ENCODE data around the gene RUNX1.

The RUNX1 gene

DNA sequence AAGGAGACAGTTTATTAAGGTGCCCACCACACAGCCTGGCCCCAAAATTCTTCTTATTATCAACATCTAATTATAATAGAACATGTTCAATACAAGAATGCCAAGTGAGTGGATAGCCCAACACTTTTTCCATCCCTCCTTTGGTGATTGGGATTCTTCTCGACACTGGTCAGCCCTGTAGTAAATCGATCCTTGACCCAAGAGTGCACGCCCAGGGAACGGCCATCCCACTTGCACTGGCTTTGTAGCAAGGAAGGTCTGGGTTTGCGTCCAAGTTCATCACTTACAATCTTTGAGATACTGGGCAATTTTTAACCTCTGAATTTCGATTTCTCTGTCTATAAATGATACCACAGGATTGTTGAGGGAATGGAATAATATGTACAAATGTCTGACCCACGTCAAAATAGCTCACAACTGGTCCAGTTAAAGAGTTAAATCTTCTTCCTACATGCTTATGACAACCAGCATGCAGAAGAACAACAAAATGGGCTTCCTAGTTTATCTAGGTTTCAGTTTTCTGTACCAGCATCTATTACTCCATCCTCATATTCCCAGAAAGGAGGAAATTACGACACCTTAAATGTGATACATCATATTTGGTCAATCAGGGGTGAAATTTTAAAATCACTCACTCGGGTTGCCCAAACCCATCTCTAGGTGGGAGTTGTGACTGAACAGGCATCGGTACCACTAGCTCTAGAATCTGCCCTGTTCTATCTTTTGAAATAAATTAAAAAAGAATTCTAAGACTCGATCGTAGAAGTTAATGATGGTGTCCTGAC, 218.5 kb downstream of the RUNX1 start:
- Histone ChIP-seq H3K4me2 (ENCODE audit: low read length) (no peak overlapping the region), H2AK5ac (ENCODE audit: low read length) (no peak overlapping the region), H3K56ac (ENCODE audit: low read length) (no peak overlapping the region), H2BK5ac (ENCODE audit: low read length) (no peak overlapping the region), H3K4ac (ENCODE audit: low read depth, low read length) (no peak overlapping the region), H4K8ac (ENCODE audit: low read depth, low read length) (no peak overlapping the region), H3K23ac (ENCODE audit: low read length) (no peak overlapping the region), H3K18ac (ENCODE audit: low read length) (no peak overlapping the region), H3K27me3 (ENCODE audit: insufficient read depth, low read length, poor library complexity) (no peaks in the 10 kb centered on the region), H3K36me3 (ENCODE audit: control insufficient read depth, insufficient read depth, low read length) (no peaks in the 10 kb centered on the region), H2BK15ac (replicated peaks; ENCODE audit: low read depth) (no peak overlapping the region), H3K27ac (ENCODE audit: low read depth, low read length) (no peak overlapping the region), H3K79me2 (ENCODE audit: control insufficient read depth, insufficient read depth, low read length) (no peaks in the 10 kb centered on the region), H4K5ac (ENCODE audit: low read length) (no peak overlapping the region), H3K79me1 (ENCODE audit: low read length) (no peaks in the 10 kb centered on the region), H3K4me3 (ENCODE audit: low read length) (no peak overlapping the region), H3K4me1 (ENCODE audit: control insufficient read depth, low read depth, low read length) (no peaks in the 10 kb centered on the region), H2BK120ac (ENCODE audit: low read depth, low read length) (no peak overlapping the region), H3K9ac (ENCODE audit: low read length) (no peak overlapping the region)
- WGBS (ENCODE audit: extremely low coverage, insufficient coverage, low lambda C conversion rate): no CpG with 5 or more reads among the region's 12 CpGs
- no peak for DNase-seq

DNA sequence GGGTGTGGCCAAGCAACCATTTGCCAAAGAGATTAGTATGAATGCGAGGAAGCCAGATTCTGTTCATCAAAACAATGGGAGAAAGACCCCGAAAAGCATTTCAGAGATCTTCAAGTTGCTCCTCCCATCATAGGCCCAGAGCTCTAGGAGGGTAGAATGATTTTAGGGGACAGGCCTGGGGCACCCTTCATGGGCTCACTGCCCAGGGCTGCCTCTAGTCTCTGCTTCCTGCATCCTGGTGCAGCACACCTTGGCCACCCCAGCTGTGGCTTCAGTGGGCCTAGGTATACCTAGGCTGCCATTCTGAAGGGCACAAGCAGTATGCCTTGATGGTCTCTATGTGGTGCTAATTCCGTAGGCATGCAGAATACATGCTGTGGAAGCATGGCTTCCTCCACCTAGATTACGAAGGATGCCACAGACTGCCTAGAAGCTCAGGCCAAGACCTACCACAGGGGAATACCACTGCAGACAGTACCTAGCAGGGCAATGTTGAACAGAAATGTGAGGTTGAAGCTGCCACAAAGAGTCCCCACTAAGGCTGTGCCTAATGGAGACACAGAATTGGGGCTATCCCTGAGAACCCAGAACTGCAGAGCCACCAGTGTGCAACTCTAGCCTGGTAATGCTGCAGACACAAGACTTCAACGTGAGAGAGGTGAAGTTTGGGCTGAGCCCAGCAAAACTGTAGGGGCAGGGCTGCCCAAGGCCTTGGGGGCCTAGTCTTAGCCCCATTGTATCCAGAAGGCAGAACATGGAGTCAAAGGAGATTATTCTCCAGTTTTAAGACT, 221.5 kb downstream of the RUNX1 start:
- H2BK5ac ChIP-seq (ENCODE audit: low read length): no peak overlapping the region
- no peak overlapping the region for H3K27ac ChIP-seq (ENCODE audit: low read depth, low read length)
- no peak overlapping the region for H3K4ac ChIP-seq (ENCODE audit: low read depth, low read length)
- no peak overlapping the region for H2BK15ac ChIP-seq (replicated peaks; ENCODE audit: low read depth)
- no peak overlapping the region for H3K56ac ChIP-seq (ENCODE audit: low read length)
- no peak overlapping the region for H4K5ac ChIP-seq (ENCODE audit: low read length)
- H3K27me3 ChIP-seq (ENCODE audit: insufficient read depth, low read length, poor library complexity): no peaks in the 10 kb centered on the region
- no peaks in the 10 kb centered on the region for H3K79me2 ChIP-seq (ENCODE audit: control insufficient read depth, insufficient read depth, low read length)
- WGBS (ENCODE audit: extremely low coverage, insufficient coverage, low lambda C conversion rate): no CpG with 5 or more reads among the region's 5 CpGs
- H3K23ac ChIP-seq (ENCODE audit: low read length): no peak overlapping the region
- H3K9ac ChIP-seq (ENCODE audit: low read length): no peak overlapping the region
- H3K79me1 ChIP-seq (ENCODE audit: low read length): no peaks in the 10 kb centered on the region
- H4K8ac ChIP-seq (ENCODE audit: low read depth, low read length): no peak overlapping the region
- no peak for DNase-seq
- H3K36me3 ChIP-seq (ENCODE audit: control insufficient read depth, insufficient read depth, low read length): no peaks in the 10 kb centered on the region
- no peak overlapping the region for H2AK5ac ChIP-seq (ENCODE audit: low read length)
- H3K4me3 ChIP-seq (ENCODE audit: low read length): no peak overlapping the region
- no peak overlapping the region for H3K4me2 ChIP-seq (ENCODE audit: low read length)
- no peak overlapping the region for H2BK120ac ChIP-seq (ENCODE audit: low read depth, low read length)
- H3K18ac ChIP-seq (ENCODE audit: low read length): no peak overlapping the region
- no peaks in the 10 kb centered on the region for H3K4me1 ChIP-seq (ENCODE audit: control insufficient read depth, low read depth, low read length)

DNA sequence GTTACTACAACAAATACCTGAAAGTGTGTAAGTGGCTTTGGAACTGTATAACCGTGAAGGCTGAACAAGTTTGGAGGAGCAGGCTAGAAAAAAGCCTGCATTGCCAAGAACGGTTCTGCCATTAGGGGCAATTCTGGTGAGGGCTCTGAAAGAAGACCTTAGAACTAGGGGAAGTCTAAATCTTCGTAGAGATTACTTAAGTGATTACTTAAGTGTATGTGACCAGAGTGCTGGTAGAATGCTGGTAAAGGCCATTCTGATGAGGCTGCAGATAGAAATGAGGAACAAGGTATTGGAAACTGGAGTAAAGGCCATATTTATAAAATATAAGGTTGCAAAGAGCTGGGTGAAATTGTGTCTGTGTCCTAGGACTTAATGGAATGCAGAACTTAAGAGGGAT, 222.3 kb downstream of the RUNX1 start:
- Histone ChIP-seq H3K79me1 (ENCODE audit: low read length) (no peaks in the 10 kb centered on the region), H3K4me3 (ENCODE audit: low read length) (no peak overlapping the region), H2BK15ac (replicated peaks; ENCODE audit: low read depth) (no peak overlapping the region), H3K56ac (ENCODE audit: low read length) (no peak overlapping the region), H3K18ac (ENCODE audit: low read length) (no peak overlapping the region), H3K4me2 (ENCODE audit: low read length) (no peak overlapping the region), H4K8ac (ENCODE audit: low read depth, low read length) (no peak overlapping the region), H2BK5ac (ENCODE audit: low read length) (no peak overlapping the region), H4K5ac (ENCODE audit: low read length) (no peak overlapping the region), H3K27ac (ENCODE audit: low read depth, low read length) (no peak overlapping the region), H2AK5ac (ENCODE audit: low read length) (no peak overlapping the region), H2BK120ac (ENCODE audit: low read depth, low read length) (no peak overlapping the region), H3K36me3 (ENCODE audit: control insufficient read depth, insufficient read depth, low read length) (no peaks in the 10 kb centered on the region), H3K79me2 (ENCODE audit: control insufficient read depth, insufficient read depth, low read length) (no peaks in the 10 kb centered on the region), H3K23ac (ENCODE audit: low read length) (no peak overlapping the region), H3K4ac (ENCODE audit: low read depth, low read length) (no peak overlapping the region), H3K9ac (ENCODE audit: low read length) (no peak overlapping the region), H3K4me1 (ENCODE audit: control insufficient read depth, low read depth, low read length) (no peaks in the 10 kb centered on the region), H3K27me3 (ENCODE audit: insufficient read depth, low read length, poor library complexity) (no peaks in the 10 kb centered on the region)
- no peak for DNase-seq
- WGBS (ENCODE audit: extremely low coverage, insufficient coverage, low lambda C conversion rate): no CpG with 5 or more reads among the region's 3 CpGs

DNA sequence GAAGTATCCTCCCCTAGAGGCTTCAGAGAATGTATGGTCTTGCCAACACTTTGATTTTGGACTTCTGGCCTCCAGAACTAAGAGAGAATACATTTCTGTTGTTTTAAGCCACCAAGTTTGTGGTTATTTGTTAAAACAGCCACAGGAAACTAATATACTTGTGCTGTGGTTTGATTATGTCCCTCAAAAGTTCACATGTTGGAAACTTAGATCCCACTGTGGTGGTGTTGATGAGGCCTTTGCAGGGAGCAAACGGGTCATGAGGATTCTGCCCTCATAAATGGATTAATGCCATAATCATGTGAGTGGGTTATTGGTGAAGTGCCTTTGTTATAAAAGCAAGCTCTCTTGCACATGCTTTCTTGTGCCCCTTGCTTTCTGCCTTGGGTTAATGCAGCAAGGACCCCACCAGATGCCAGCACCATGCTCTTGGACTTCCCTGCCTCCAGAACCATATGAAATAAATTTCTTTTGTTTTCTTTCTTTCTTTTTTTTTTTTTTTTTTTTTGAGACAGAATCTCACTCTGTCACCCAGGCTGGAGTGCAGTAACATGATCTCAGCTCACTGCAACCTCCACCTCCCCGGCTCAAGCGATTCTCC, 223.1 kb downstream of the RUNX1 start:
- H3K56ac ChIP-seq (ENCODE audit: low read length): no peak overlapping the region
- no CpG with 5 or more reads among the region's 3 CpGs for WGBS (ENCODE audit: extremely low coverage, insufficient coverage, low lambda C conversion rate)
- no peak overlapping the region for H3K18ac ChIP-seq (ENCODE audit: low read length)
- H2AK5ac ChIP-seq (ENCODE audit: low read length): no peak overlapping the region
- no peak overlapping the region for H3K4me3 ChIP-seq (ENCODE audit: low read length)
- no peaks in the 10 kb centered on the region for H3K79me2 ChIP-seq (ENCODE audit: control insufficient read depth, insufficient read depth, low read length)
- no peak overlapping the region for H3K9ac ChIP-seq (ENCODE audit: low read length)
- H3K4me2 ChIP-seq (ENCODE audit: low read length): no peak overlapping the region
- no peak overlapping the region for H3K23ac ChIP-seq (ENCODE audit: low read length)
- H3K27me3 ChIP-seq (ENCODE audit: insufficient read depth, low read length, poor library complexity): no peaks in the 10 kb centered on the region
- no peak overlapping the region for H2BK5ac ChIP-seq (ENCODE audit: low read length)
- H2BK120ac ChIP-seq (ENCODE audit: low read depth, low read length): no peak overlapping the region
- DNase-seq: no peak
- H4K5ac ChIP-seq (ENCODE audit: low read length): no peak overlapping the region
- H3K27ac ChIP-seq (ENCODE audit: low read depth, low read length): no peak overlapping the region
- no peak overlapping the region for H2BK15ac ChIP-seq (replicated peaks; ENCODE audit: low read depth)
- no peaks in the 10 kb centered on the region for H3K79me1 ChIP-seq (ENCODE audit: low read length)
- H4K8ac ChIP-seq (ENCODE audit: low read depth, low read length): no peak overlapping the region
- H3K4me1 ChIP-seq (ENCODE audit: control insufficient read depth, low read depth, low read length): no peaks in the 10 kb centered on the region
- H3K4ac ChIP-seq (ENCODE audit: low read depth, low read length): no peak overlapping the region
- H3K36me3 ChIP-seq (ENCODE audit: control insufficient read depth, insufficient read depth, low read length): no peaks in the 10 kb centered on the region

DNA sequence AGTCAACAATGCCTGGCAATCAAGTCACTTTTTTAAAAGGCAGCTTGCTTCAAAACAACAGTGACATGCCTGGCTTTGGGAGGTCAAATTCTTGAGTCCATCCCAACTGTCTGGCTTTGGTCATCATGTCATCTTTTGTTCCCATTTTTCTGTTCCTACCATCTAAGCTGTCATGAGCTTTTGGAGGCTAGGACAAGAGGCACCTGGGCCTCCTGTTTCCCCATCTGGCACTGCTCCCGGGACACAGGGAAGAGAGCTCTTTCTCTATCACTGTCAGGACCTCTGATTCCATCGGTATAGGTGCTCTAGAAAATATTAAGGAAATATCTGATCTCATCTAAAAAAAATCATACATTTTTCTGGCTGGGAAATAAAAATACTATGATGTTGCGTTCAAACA, 224.0 kb downstream of the RUNX1 start:
- H3K79me1 ChIP-seq (ENCODE audit: low read length): no peaks in the 10 kb centered on the region
- no peaks in the 10 kb centered on the region for H3K4me1 ChIP-seq (ENCODE audit: control insufficient read depth, low read depth, low read length)
- H3K4me2 ChIP-seq (ENCODE audit: low read length): no peak overlapping the region
- no peak overlapping the region for H3K23ac ChIP-seq (ENCODE audit: low read length)
- no peak overlapping the region for H3K4me3 ChIP-seq (ENCODE audit: low read length)
- H3K56ac ChIP-seq (ENCODE audit: low read length): no peak overlapping the region
- H2BK120ac ChIP-seq (ENCODE audit: low read depth, low read length): no peak overlapping the region
- no peaks in the 10 kb centered on the region for H3K27me3 ChIP-seq (ENCODE audit: insufficient read depth, low read length, poor library complexity)
- H3K79me2 ChIP-seq (ENCODE audit: control insufficient read depth, insufficient read depth, low read length): no peaks in the 10 kb centered on the region
- H3K27ac ChIP-seq (ENCODE audit: low read depth, low read length): no peak overlapping the region
- no peak overlapping the region for H4K5ac ChIP-seq (ENCODE audit: low read length)
- no peaks in the 10 kb centered on the region for H3K36me3 ChIP-seq (ENCODE audit: control insufficient read depth, insufficient read depth, low read length)
- H3K4ac ChIP-seq (ENCODE audit: low read depth, low read length): no peak overlapping the region
- H3K18ac ChIP-seq (ENCODE audit: low read length): no peak overlapping the region
- H2AK5ac ChIP-seq (ENCODE audit: low read length): no peak overlapping the region
- DNase-seq: no peak
- no peak overlapping the region for H4K8ac ChIP-seq (ENCODE audit: low read depth, low read length)
- H2BK15ac ChIP-seq (replicated peaks; ENCODE audit: low read depth): no peak overlapping the region
- no CpG with 5 or more reads among the region's 3 CpGs for WGBS (ENCODE audit: extremely low coverage, insufficient coverage, low lambda C conversion rate)
- H2BK5ac ChIP-seq (ENCODE audit: low read length): no peak overlapping the region
- H3K9ac ChIP-seq (ENCODE audit: low read length): no peak overlapping the region
